H1 (cell line): ENCODE data around the gene C2orf76. TPM values are rescaled to one million over a fixed set of nuclear protein-coding genes. Genes with fewer than 3 reads are reported as not detected.

Source experiments
- CTCF ChIA-PET: fragments of 300-600 bp; sonication (Branson Sonifier 250); formaldehyde crosslinking; loops from one replicate; lab custom pipeline; 2021; ENCODE audit not compliant: partially characterized antibody; lab: Charles Lee
- POLR2A ChIA-PET: fragments of 300-600 bp; sonication (Branson Sonifier 250); formaldehyde crosslinking; loops from one replicate; lab custom pipeline; 2021; ENCODE audit warnings: inconsistent platforms; ENCODE audit not compliant: partially characterized antibody; lab: Charles Lee
- DNase-seq, 2 experiments: peaks; one replicate each; pipeline versions ENCODE4 v3.0.0 to v3.0.0-alpha.2; 2010 to 2022; ENCODE audit warnings: low spot score in 2 of 2, low read depth in 1 of 2, mixed read lengths in 1 of 2
- FAIRE-seq: peaks from 2 replicates; lab custom pipeline; 2011; peaks lifted over from hg19 to GRCh38; lab: Jason Lieb, UNC
- H2AFZ ChIP-seq: 2 replicates; pipeline ENCODE4 v1.8.1; 2012; ENCODE audit warnings: low read length, inconsistent platforms
- H2AK5ac ChIP-seq: 2 replicates; pipeline ENCODE4 v1.6.1; 2013; ENCODE audit warnings: low read depth, low read length
- H2BK120ac ChIP-seq: replicated peaks from 2 replicates; pipeline ENCODE3; 2013; ENCODE audit warnings: low read depth, low read length, inconsistent platforms
- H2BK12ac ChIP-seq: 2 replicates; pipeline ENCODE4 v1.6.1; 2013; ENCODE audit warnings: low read depth, low read length
- H2BK15ac ChIP-seq: 2 replicates; pipeline ENCODE4 v1.6.1; 2013; ENCODE audit warnings: low read length
- H2BK20ac ChIP-seq: 2 replicates; pipeline ENCODE4 v1.6.1; 2013; ENCODE audit warnings: low read length
- H2BK5ac ChIP-seq: 2 replicates; pipeline ENCODE4 v1.6.1; 2013; ENCODE audit warnings: low read depth, low read length
- H3K14ac ChIP-seq: 2 replicates; pipeline ENCODE4 v1.6.1; 2013; ENCODE audit warnings: inconsistent platforms; ENCODE audit not compliant: insufficient read length
- H3K18ac ChIP-seq: 2 replicates; pipeline ENCODE4 v1.6.1; 2013; ENCODE audit warnings: low read length; ENCODE audit errors: extremely low read depth
- H3K23ac ChIP-seq: 2 replicates; pipeline ENCODE4 v1.6.1; 2013; ENCODE audit warnings: inconsistent platforms; ENCODE audit not compliant: insufficient read length
- H3K23me2 ChIP-seq: 2 replicates; pipeline ENCODE4 v1.6.1; 2013; ENCODE audit warnings: low read depth, low read length
- H3K27ac ChIP-seq: 2 replicates; pipeline ENCODE4 v1.6.1; 2011; ENCODE audit warnings: low read depth, low read length, inconsistent platforms
- H3K27me3 ChIP-seq, 4 experiments: replicated peaks in 1 of 4; 1 replicate in 1 of 4; 2 replicates in 3 of 4; pipeline versions ENCODE4 v1.6.1 to v1.8.1; 2011 to 2013; ENCODE audit warnings: low read length in 3 of 4, mild to moderate bottlenecking in 3 of 4, inconsistent platforms in 2 of 4, mixed read lengths in 2 of 4, moderate library complexity in 1 of 4; ENCODE audit not compliant: control insufficient read depth in 3 of 4, insufficient read depth in 3 of 4; ENCODE audit errors: extremely low read depth in 1 of 4
- H3K36me3 ChIP-seq, 4 experiments: 2 replicates each; pipeline versions ENCODE4 v1.6.1 to v1.8.1; 2011 to 2013; ENCODE audit warnings: mild to moderate bottlenecking in 4 of 4, low read length in 3 of 4, moderate library complexity in 2 of 4, control low read depth in 1 of 4, inconsistent platforms in 1 of 4; ENCODE audit not compliant: insufficient read depth in 4 of 4, control insufficient read depth in 2 of 4
- H3K4ac ChIP-seq: replicated peaks from 2 replicates; pipeline ENCODE3; 2013; ENCODE audit warnings: low read length, low read depth, mixed read lengths, inconsistent platforms; ENCODE audit not compliant: insufficient read length
- H3K4me1 ChIP-seq, 4 experiments: replicated peaks in 1 of 4; 1 replicate in 1 of 4; 2 replicates in 3 of 4; pipeline versions ENCODE4 v1.6.1 to v1.8.1; 2011 to 2013; ENCODE audit warnings: low read length in 3 of 4, inconsistent platforms in 2 of 4, mixed read lengths in 1 of 4; ENCODE audit not compliant: insufficient read depth in 4 of 4, control insufficient read depth in 3 of 4
- H3K4me2 ChIP-seq, 2 experiments: 2 replicates each; pipeline versions ENCODE4 v1.6.1 to v1.8.1; 2011 to 2013; ENCODE audit warnings: low read depth in 2 of 2, low read length in 2 of 2, control low read depth in 1 of 2, inconsistent platforms in 1 of 2, mild to moderate bottlenecking in 1 of 2; ENCODE audit not compliant: insufficient read depth in 1 of 2
- H3K4me3 ChIP-seq, 4 experiments: fragments of 200-600, 300-600 bp in 1 of 4; sonication (generic), shearing (Covaris generic), sonication (Bioruptor Twin) in 1 of 4; 2 replicates each; pipeline versions ENCODE4 v1.5.1 to v1.8.1; 2011 to 2016; ENCODE audit warnings: low read length in 4 of 4, low read depth in 3 of 4, control low read depth in 2 of 4, inconsistent platforms in 2 of 4, mild to moderate bottlenecking in 2 of 4, mixed read lengths in 1 of 4, moderate library complexity in 1 of 4; ENCODE audit not compliant: insufficient read depth in 2 of 4; ENCODE audit errors: extremely low read depth in 1 of 4
- H3K56ac ChIP-seq: replicated peaks from 2 replicates; pipeline ENCODE3; 2013; ENCODE audit warnings: low read depth, mild to moderate bottlenecking, mixed read lengths, low read length, inconsistent platforms; ENCODE audit not compliant: insufficient read length
- H3K79me1 ChIP-seq: 2 replicates; pipeline ENCODE4 v1.6.1; 2013; ENCODE audit warnings: low read depth, low read length, control low read depth
- H3K79me2 ChIP-seq, 2 experiments: 2 replicates each; pipeline versions ENCODE4 v1.6.1 to v1.8.1; 2012 to 2013; ENCODE audit warnings: low read length in 2 of 2, mild to moderate bottlenecking in 2 of 2, inconsistent platforms in 1 of 2; ENCODE audit not compliant: insufficient read depth in 2 of 2, control insufficient read depth in 1 of 2
- H3K9ac ChIP-seq, 4 experiments: replicated peaks in 1 of 4; 1 replicate in 1 of 4; 2 replicates in 3 of 4; pipeline versions ENCODE4 v1.6.1 to v1.8.1; 2011 to 2013; ENCODE audit warnings: low read depth in 3 of 4, low read length in 3 of 4, control low read depth in 2 of 4, mild to moderate bottlenecking in 2 of 4, moderate library complexity in 2 of 4, inconsistent platforms in 1 of 4; ENCODE audit errors: extremely low read depth in 1 of 4
- H3K9me3 ChIP-seq, 2 experiments: 2 replicates each; pipeline versions ENCODE4 v1.6.1 to v1.8.1; 2012 to 2013; ENCODE audit warnings: mild to moderate bottlenecking in 2 of 2, moderate library complexity in 2 of 2, control low read depth in 1 of 2, inconsistent platforms in 1 of 2, low read depth in 1 of 2, low read length in 1 of 2, mixed read lengths in 1 of 2; ENCODE audit not compliant: insufficient read depth in 2 of 2
- H4K20me1 ChIP-seq, 2 experiments: replicated peaks in 1 of 2; 2 replicates each; pipeline versions ENCODE3 to v1.8.1; 2011 to 2013; ENCODE audit warnings: inconsistent platforms in 2 of 2, low read length in 2 of 2, mild to moderate bottlenecking in 1 of 2; ENCODE audit not compliant: insufficient read depth in 2 of 2, control insufficient read depth in 1 of 2
- H4K5ac ChIP-seq: 2 replicates; pipeline ENCODE4 v1.6.1; 2013; ENCODE audit warnings: low read length, low read depth, mixed read lengths, inconsistent platforms; ENCODE audit not compliant: insufficient read length
- H4K8ac ChIP-seq: 2 replicates; pipeline ENCODE4 v1.8.0; 2013; ENCODE audit warnings: mild to moderate bottlenecking, moderate library complexity, low read length, inconsistent platforms; ENCODE audit not compliant: insufficient read depth; ENCODE audit errors: extremely low read depth
- H4K91ac ChIP-seq: replicated peaks from 2 replicates; pipeline ENCODE3; 2013; ENCODE audit warnings: low read length, mixed read lengths, inconsistent platforms; ENCODE audit not compliant: insufficient read length
- ASH2L ChIP-seq: fragments of 200-600, 300-600 bp; sonication (generic); IDR thresholded peaks from one replicate; pipeline ENCODE4 v1.7.1; 2017; ENCODE audit warnings: low read length
- CHD1 ChIP-seq: IDR thresholded peaks from 2 replicates; pipeline ENCODE4 v1.6.1; 2012; ENCODE audit warnings: low read depth, low read length, improper control_type of control experiment
- CTCF ChIP-seq, 3 experiments: IDR thresholded peaks; 1 replicate in 2 of 3; 2 replicates in 1 of 3; pipeline versions ENCODE4 v1.5.1 to v1.6.1; 2011; ENCODE audit warnings: low read length in 3 of 3, mild to moderate bottlenecking in 3 of 3, inconsistent platforms in 2 of 3, low read depth in 1 of 3, moderate library complexity in 1 of 3; ENCODE audit not compliant: insufficient read depth in 1 of 3; ENCODE audit errors: control extremely low read depth in 1 of 3
- E2F6 ChIP-seq: IDR thresholded peaks from 2 replicates; pipeline ENCODE4 v1.6.1; 2012; ENCODE audit warnings: inconsistent platforms
- EZH2 ChIP-seq: fragments of 200-600 bp; sonication (generic); IDR thresholded peaks from 2 replicates; pipeline ENCODE4 v1.7.1; 2012; ENCODE audit warnings: low read depth, mild to moderate bottlenecking, moderate library complexity, low read length, inconsistent platforms; ENCODE audit not compliant: severe bottlenecking
- SP1 ChIP-seq: IDR thresholded peaks from 2 replicates; pipeline ENCODE4 v1.6.1; 2011; ENCODE audit warnings: low read depth, low read length
- TEAD4 ChIP-seq: IDR thresholded peaks from 2 replicates; pipeline ENCODE4 v1.6.1; 2012; ENCODE audit warnings: low read depth, low read length, inconsistent platforms, mixed read lengths
- WGBS, 2 experiments: shearing (Covaris generic) in 1 of 2; methylation state at CpG; one replicate each; pipeline versions ENCODE4 v1.1.6 to v1.1.7; 2013 to 2015; ENCODE audit warnings: low lambda C conversion rate in 2 of 2, mixed read lengths in 2 of 2, inconsistent platforms in 1 of 2, low coverage in 1 of 2, missing lambda C conversion rate in 1 of 2; ENCODE audit not compliant: insufficient replicate concordance in 2 of 2, insufficient coverage in 1 of 2, insufficient read length in 1 of 2; ENCODE audit errors: extremely low coverage in 1 of 2, missing lambda C conversion rate in 1 of 2; 5-methylcytosine and 5-hydroxymethylcytosine counted together
- polyA plus RNA-seq, 7 experiments: library from polyadenylated mRNA; depleted of rRNA in 3 of 7; stranded (reverse) in 5 of 7; unstranded in 2 of 7; fragments of >200 nt in 5 of 7; fragments of 200-250 nt in 2 of 7; gene quantifications; 1 replicate in 5 of 7; 2 replicates in 1 of 7; 4 replicates in 1 of 7; pipeline versions ENCODE4 v1.2.1 to v1.2.3, GENCODE V29; 2011 to 2013; ENCODE audit warnings: missing spikeins in 2 of 7, mixed read lengths in 2 of 7
- total RNA-seq: library from RNA; stranded (reverse); fragmentation: NEBNext Ultra II Directional; extraction: Animal tissue kit (Norgen Biotek cat#: 25700); gene quantifications from 2 replicates; pipeline ENCODE4 v1.2.1, GENCODE V29; 2021

C2orf76 gene
- total and polyA plus RNA-seq, 2 of the 8 experiments (the other 6 are each of a cell fraction or from before 2014, with no cell fraction given), result 4.4 to 5.0 TPM

- FAIRE-seq, result no peak
- Histone ChIP-seq H2BK5ac (no peak overlapping the region), H2BK12ac (no peak overlapping the region), H2AFZ (no peak overlapping the region), H3K9me3 (no peaks in the 10 kb centered on the region), H2BK15ac (no peak overlapping the region), H3K14ac (no peak overlapping the region), H4K5ac (no peak overlapping the region), H3K79me2 (peaks cover 0 to 9% of the 10 kb centered on the region in 2 experiments; a peak in 2 of 4 replicates), H3K56ac (no peak overlapping the region), H4K91ac (no peak overlapping the region), H3K18ac (no peak overlapping the region), H2AK5ac (no peak overlapping the region), H3K79me1 (peaks cover 3% of the 10 kb centered on the region; the same call in 1 of the 2 replicates), H4K20me1 (no peaks in the 10 kb centered on the region), H3K4ac (no peak overlapping the region), H3K36me3 (no peaks in the 10 kb centered on the region), H3K9ac (no peak overlapping the region), H3K27ac (no peak overlapping the region), H4K8ac (no peak overlapping the region), H2BK120ac (no peak overlapping the region), H3K23ac (no peak overlapping the region), H3K4me1 (peaks cover 0 to 2% (median 2%) of the 10 kb centered on the region in 4 experiments; a peak in 3 of 7 replicates), H3K4me3 (no peak overlapping the region), H3K4me2 (no peak overlapping the region), H3K23me2 (no peaks in the 10 kb centered on the region), H3K27me3 (no peaks in the 10 kb centered on the region), H2BK20ac (no peak overlapping the region)
- POLR2A ChIA-PET, result no interaction called here
- CTCF ChIA-PET, result interaction anchor here (2.4 kb wide), 1 partner anchor 10 kb away, joined by 7 read pairs; no protein-coding TSS in a partner anchor
- no peak for DNase-seq
- no peak for TF ChIP-seq TEAD4
- no peak for TF ChIP-seq EZH2
- TF ChIP-seq SP1, result no peak
- no peak for TF ChIP-seq ASH2L
- TF ChIP-seq CTCF (IDR thresholded peaks at IDR 0.05; ENCODE audit: control extremely low read depth in 1 of 3, insufficient read depth in 1 of 3, low read depth in 1 of 3, low read length in 3 of 3), result no peak
- TF ChIP-seq CHD1, result no peak
- no peak for TF ChIP-seq E2F6
- 94% methylated on average over 1 of the region's 2 CpGs; no CpG with 5 or more reads in 1 of the 2 experiments for WGBS, 2 experiments
Measured at GRCh38 chr2:119360423-119360966, 6.1 kb downstream of the C2orf76 start.
